K562 (cell line): Measurements from ENCODE around the gene CNTN4. TPM values are rescaled to one million over a fixed set of nuclear protein-coding genes. Genes with fewer than 3 reads are reported as not detected.

Experiments used
- ATAC-seq: fragments of 200-7000 bp; cut with Tn5 transposase; 3 replicates; pipeline ENCODE4 v1.9.1; 2020; ENCODE audit warnings: moderate library complexity
- BruUV-seq: library from RNA; stranded (reverse); fragments of 400-500 nt; replicated peaks from 2 replicates; lab custom pipeline; 2021; lab: Mats Ljungman, UMichigan
- CTCF ChIA-PET: fragments of 300-600 bp; formaldehyde crosslinking; extraction: SDS; loops from one replicate; lab custom pipeline; 2021; ENCODE audit warnings: low intra/inter-chr PET ratio; lab: Yijun Ruan, JAX
- POLR2A ChIA-PET: fragments of 300-600, 350-650 bp; sonication (Branson Sonifier 250); formaldehyde crosslinking; extraction: SDS; loops from one replicate; lab custom pipeline; 2021; ENCODE audit warnings: antibody characterized with exemption, inconsistent platforms; lab: Yijun Ruan, JAX
- DNase-seq, 4 experiments: peaks; one replicate each; pipeline versions ENCODE4 v3.0.0 to v3.0.0-alpha.2; 2011 to 2018; ENCODE audit warnings: low spot score in 3 of 4, mixed read lengths in 3 of 4; ENCODE audit errors: extremely low read depth in 1 of 4
- FAIRE-seq: peaks from 2 replicates; lab custom pipeline; 2011; peaks lifted over from hg19 to GRCh38; lab: Jason Lieb, UNC
- H2AFZ ChIP-seq: 2 replicates; pipeline ENCODE4 v1.6.0; 2011; ENCODE audit warnings: low read depth, low read length, control low read depth, inconsistent platforms
- H3K27ac ChIP-seq: fragments of 200-600 bp; 3 replicates; pipeline ENCODE4 v1.8.0; 2011; ENCODE audit warnings: low read depth, mild to moderate bottlenecking, control low read depth, inconsistent platforms, low read length, moderate library complexity, mixed read lengths; ENCODE audit errors: extremely low read depth
- H3K27me3 ChIP-seq, 2 experiments: fragments of 300-600 bp in 1 of 2; 2 replicates in 1 of 2; 3 replicates in 1 of 2; pipeline versions ENCODE4 v1.6.0 to v1.8.0; 2011; ENCODE audit warnings: inconsistent platforms in 2 of 2, low read length in 2 of 2, mild to moderate bottlenecking in 1 of 2, mixed read lengths in 1 of 2, moderate library complexity in 1 of 2; ENCODE audit not compliant: control insufficient read depth in 2 of 2, insufficient read depth in 2 of 2
- H3K36me3 ChIP-seq: fragments of 300-600 bp; 3 replicates; pipeline ENCODE4 v1.8.0; 2011; ENCODE audit warnings: mild to moderate bottlenecking, low read length, inconsistent platforms; ENCODE audit not compliant: control insufficient read depth, insufficient read depth
- H3K4me1 ChIP-seq, 2 experiments: fragments of 200-600 bp in 1 of 2; replicated peaks in 1 of 2; 2 replicates in 1 of 2; 3 replicates in 1 of 2; pipeline versions ENCODE4 v1.5.1 to v1.8.0; 2011; ENCODE audit warnings: inconsistent platforms in 2 of 2, low read length in 2 of 2, mild to moderate bottlenecking in 1 of 2, mixed read lengths in 1 of 2, moderate library complexity in 1 of 2; ENCODE audit not compliant: control insufficient read depth in 2 of 2, insufficient read depth in 2 of 2
- H3K4me2 ChIP-seq: 2 replicates; pipeline ENCODE4 v1.6.1; 2011; ENCODE audit warnings: low read length, control low read depth, inconsistent platforms, mixed read lengths; ENCODE audit not compliant: insufficient read depth
- H3K4me3 ChIP-seq: fragments of 200-600 bp; sonication (generic), shearing (Covaris generic); 2 replicates; pipeline ENCODE4 v1.5.1; 2016; ENCODE audit warnings: control low read depth, inconsistent platforms
- H3K79me2 ChIP-seq: fragments of 200-600 bp; 3 replicates; pipeline ENCODE4 v1.8.0; 2011; ENCODE audit warnings: low read length, inconsistent platforms; ENCODE audit not compliant: control insufficient read depth, insufficient read depth
- H3K9ac ChIP-seq, 2 experiments: 2 replicates each; pipeline versions ENCODE4 v1.6.0 to v1.6.1; 2011; ENCODE audit warnings: low read depth in 2 of 2, low read length in 2 of 2, control low read depth in 1 of 2, inconsistent platforms in 1 of 2, mild to moderate bottlenecking in 1 of 2, mixed read lengths in 1 of 2; ENCODE audit not compliant: insufficient read depth in 1 of 2
- H3K9me1 ChIP-seq: one replicate; pipeline ENCODE4 v1.6.0; 2011; ENCODE audit warnings: inconsistent platforms, mild to moderate bottlenecking, low read length, moderate library complexity; ENCODE audit not compliant: control insufficient read depth, insufficient read depth
- H3K9me3 ChIP-seq: replicated peaks from 2 replicates; pipeline ENCODE4 v1.5.1; 2011; ENCODE audit warnings: low read depth, low read length, inconsistent platforms; ENCODE audit not compliant: control insufficient read depth, insufficient read depth
- H4K20me1 ChIP-seq: replicated peaks from 2 replicates; pipeline ENCODE4 v1.6.1; 2011; ENCODE audit warnings: low read length, inconsistent platforms, mixed read lengths; ENCODE audit not compliant: control insufficient read depth, insufficient read depth
- ARID3B ChIP-seq: fragments of 250-450 bp; sonication (Bioruptor Pico); IDR thresholded peaks from 2 replicates; pipeline ENCODE4 v1.4.0; 2020; ENCODE audit warnings: borderline replicate concordance
- C11orf30 ChIP-seq: fragments of 450-650 bp; IDR thresholded peaks from 2 replicates; pipeline ENCODE4 v1.6.1; 2016; ENCODE audit warnings: low read depth, mild to moderate bottlenecking
- CCNT2 ChIP-seq: IDR thresholded peaks from 2 replicates; pipeline ENCODE4 v1.6.1; 2011; ENCODE audit warnings: borderline replicate concordance, low read depth, mild to moderate bottlenecking, moderate library complexity, mixed read lengths, low read length; ENCODE audit not compliant: insufficient read length; ENCODE audit errors: extremely low read depth
- CHD1 ChIP-seq: fragments of 200-600 bp; sonication (generic); IDR thresholded peaks from one replicate; pipeline ENCODE4 v1.6.1; 2012; ENCODE audit warnings: mild to moderate bottlenecking, moderate library complexity, low read length, inconsistent platforms
- RBM22 ChIP-seq: fragments of 200-400 bp; formaldehyde crosslinking; IDR thresholded peaks from 2 replicates; pipeline ENCODE4 v1.6.1; 2018; ENCODE audit warnings: low read length, low read depth; ENCODE audit not compliant: poor library complexity, severe bottlenecking
- SMAD2 ChIP-seq: fragments of 150-350 bp; IDR thresholded peaks from 2 replicates; pipeline ENCODE4 v1.6.1; 2014; ENCODE audit warnings: low read depth, mild to moderate bottlenecking, low read length
- STAG1 ChIP-seq: sonication (generic); formaldehyde crosslinking; IDR thresholded peaks from 2 replicates; pipeline ENCODE4 v1.5.0; 2020; ENCODE audit warnings: missing genetic modification reagents, borderline replicate concordance
- ZNF239 ChIP-seq: fragments of 250-450 bp; sonication (Bioruptor Pico); IDR thresholded peaks from 2 replicates; pipeline ENCODE4 v1.4.0; 2020; ENCODE audit warnings: mild to moderate bottlenecking
- ZNF311 ChIP-seq: fragments of 250-450 bp; sonication (Bioruptor Pico); IDR thresholded peaks from 2 replicates; pipeline ENCODE4 v1.4.0; 2020; ENCODE audit warnings: mild to moderate bottlenecking, moderate library complexity
- ZNF507 ChIP-seq: conservative IDR thresholded peaks from 2 replicates; pipeline ENCODE4 v1.6.1; 2017; ENCODE audit warnings: missing genetic modification characterization, missing compliant biosample characterization
- ZNF764 ChIP-seq: fragments of 250-450 bp; sonication (Bioruptor Pico); IDR thresholded peaks from 2 replicates; pipeline ENCODE4 v1.4.0; 2020; ENCODE audit warnings: low read depth, mild to moderate bottlenecking, moderate library complexity
- WGBS: fragments of 100-300 bp; shearing (Covaris generic); methylation state at CpG from one replicate; pipeline ENCODE4 v1.1.6; 2016; ENCODE audit warnings: low coverage, mixed read lengths; ENCODE audit not compliant: insufficient coverage; ENCODE audit errors: missing lambda C conversion rate; 5-methylcytosine and 5-hydroxymethylcytosine counted together
- in situ Hi-C: fragments of 300-500 bp; cut with MboI; formaldehyde crosslinking; loops from 4 replicates; pipeline ENCODE4 v1.15.0; 2018; ENCODE audit warnings: inconsistent platforms, mixed read lengths
- intact Hi-C: fragments of 100-400 bp; cut with micrococcal nuclease; formaldehyde crosslinking; loops from 2 replicates; pipeline ENCODE4 v1.14.2; 2022
- polyA plus RNA-seq, 8 experiments: library from polyadenylated mRNA; depleted of rRNA in 4 of 8; stranded (reverse) in 5 of 8; unstranded in 3 of 8; fragments of >200 nt; fragmentation: Nextera tagmentation in 2 of 8; fragmentation: Illumina TruSeq in 1 of 8; extraction: Ambion mirVana in 2 of 8; extraction: Trizol in 1 of 8; gene quantifications; 2 replicates each; pipeline versions ENCODE4 v1.2.1 to v1.2.3, GENCODE V29; 2011 to 2014; ENCODE audit warnings: inconsistent platforms in 1 of 8, missing spikeins in 1 of 8
- total RNA-seq, 7 experiments: library from RNA; depleted of rRNA in 6 of 7; stranded (reverse); fragments of >200 nt in 6 of 7; fragmentation: Illumina TruSeq in 2 of 7; extraction: Trizol in 2 of 7; gene quantifications; 2 replicates each; pipeline versions ENCODE4 v1.2.1 to v1.2.3, GENCODE V29; 2011 to 2021; ENCODE audit warnings: low replicate concordance in 1 of 7
- TF ChIP-seq, protein P1 (sequence below): fragments of 250-450 bp; sonication (Bioruptor Pico); IDR thresholded peaks from 2 replicates; pipeline ENCODE4 v1.4.0; 2020; ENCODE audit warnings: mild to moderate bottlenecking, moderate library complexity, borderline replicate concordance

Gene CNTN4
- total and polyA plus RNA-seq, 9 of the 15 experiments (the other 6 are each of a cell fraction or from before 2014, with no cell fraction given) = not detected

DNA sequence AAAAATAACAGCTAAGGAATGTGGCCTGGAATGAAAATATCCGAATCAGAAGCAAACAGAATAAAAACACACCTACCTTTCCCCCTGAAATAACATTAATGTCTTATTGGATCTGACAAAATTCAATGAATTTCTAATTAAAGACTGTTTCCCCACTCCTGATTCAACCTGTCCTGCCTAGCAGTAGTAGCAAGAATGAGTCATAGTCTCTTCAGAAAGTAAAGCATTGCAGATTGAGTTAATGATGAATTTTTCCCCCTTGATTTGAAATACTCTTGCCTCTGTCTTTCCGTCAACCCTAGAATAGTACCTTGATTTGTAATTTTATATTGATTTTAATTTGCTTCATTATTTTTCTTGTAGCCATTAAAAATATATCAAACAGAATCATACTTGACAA, 212.4 kb downstream of the CNTN4 start:
- BruUV-seq = no TSS peak

More for the DNA sequence above, 212.4 kb downstream of the CNTN4 start:
- Histone ChIP-seq H3K4me2 (no peak overlapping the region), H4K20me1 (no peaks in the 10 kb centered on the region), H3K9me3 (no peaks in the 10 kb centered on the region), H3K79me2 (no peaks in the 10 kb centered on the region), H3K27ac (no peak overlapping the region), H3K4me1 (no peaks in the 10 kb centered on the region), H3K9ac (no peak overlapping the region), H3K27me3 (no peaks in the 10 kb centered on the region), H2AFZ (no peak overlapping the region)
- 0% methylated on average over 2 of the region's 2 CpGs for WGBS
- intact Hi-C loops = no loop called here
- ATAC-seq (no peak), FAIRE-seq (no peak)
- POLR2A ChIA-PET = no interaction called here
- in situ Hi-C loops = no loop called here
- CTCF ChIA-PET = no interaction called here
- TF ChIP-seq STAG1 (no peak), ZNF239 (CRISPR knock-in tag) (no peak), ZNF507 (tag) (no peak), ZNF311 (CRISPR knock-in tag) (no peak), SMAD2 (no peak), ARID3B (CRISPR knock-in tag) (no peak), CHD1 (no peak), RBM22 (no peak), C11orf30 (no peak), CCNT2 (no peak), ZNF764 (CRISPR knock-in tag) (no peak)
- TF ChIP-seq, protein P1, sequence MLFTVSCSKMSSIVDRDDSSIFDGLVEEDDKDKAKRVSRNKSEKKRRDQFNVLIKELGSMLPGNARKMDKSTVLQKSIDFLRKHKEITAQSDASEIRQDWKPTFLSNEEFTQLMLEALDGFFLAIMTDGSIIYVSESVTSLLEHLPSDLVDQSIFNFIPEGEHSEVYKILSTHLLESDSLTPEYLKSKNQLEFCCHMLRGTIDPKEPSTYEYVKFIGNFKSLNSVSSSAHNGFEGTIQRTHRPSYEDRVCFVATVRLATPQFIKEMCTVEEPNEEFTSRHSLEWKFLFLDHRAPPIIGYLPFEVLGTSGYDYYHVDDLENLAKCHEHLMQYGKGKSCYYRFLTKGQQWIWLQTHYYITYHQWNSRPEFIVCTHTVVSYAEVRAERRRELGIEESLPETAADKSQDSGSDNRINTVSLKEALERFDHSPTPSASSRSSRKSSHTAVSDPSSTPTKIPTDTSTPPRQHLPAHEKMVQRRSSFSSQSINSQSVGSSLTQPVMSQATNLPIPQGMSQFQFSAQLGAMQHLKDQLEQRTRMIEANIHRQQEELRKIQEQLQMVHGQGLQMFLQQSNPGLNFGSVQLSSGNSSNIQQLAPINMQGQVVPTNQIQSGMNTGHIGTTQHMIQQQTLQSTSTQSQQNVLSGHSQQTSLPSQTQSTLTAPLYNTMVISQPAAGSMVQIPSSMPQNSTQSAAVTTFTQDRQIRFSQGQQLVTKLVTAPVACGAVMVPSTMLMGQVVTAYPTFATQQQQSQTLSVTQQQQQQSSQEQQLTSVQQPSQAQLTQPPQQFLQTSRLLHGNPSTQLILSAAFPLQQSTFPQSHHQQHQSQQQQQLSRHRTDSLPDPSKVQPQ = no peak
- TF ChIP-seq, all 486 proteins: peak for 0
- Histone ChIP-seq H3K4me3 (no peak overlapping the region), H3K36me3 (no peaks in the 10 kb centered on the region), H3K9me1 (no peaks in the 10 kb centered on the region)
- DNase-seq = no peak
